ENCODE data around the gene FANCB. TPM values are rescaled to one million over a fixed set of nuclear protein-coding genes. Genes with fewer than 3 reads are reported as not detected.
A peak's percentile ranks its signal among the peaks of the same experiment; 100 is the strongest.

Gene FANCB
- total RNA-seq, 2 experiments from 2014 or later = 14.7 to 15.4 TPM

- intact Hi-C loops (cut with DNase I, micrococcal nuclease) = no loop called here
- H3K4me1 Mint-ChIP-seq = peaks cover 34% of the 10 kb centered on the region
Observed at GRCh38 chrX:14886252-14886651, 13.4 kb upstream of the FANCB start.

GRCh38 chrX:14884714-14885113 is 11.8 kb upstream of the FANCB start:
- H3K27ac Mint-ChIP-seq = no peak overlapping the region

More at GRCh38 chrX:14886252-14886651, 13.4 kb upstream of the FANCB start:
- peaks cover 5% of the 10 kb centered on the region for H3K36me3 Mint-ChIP-seq (ENCODE audit: low read depth)
- DNase-seq (no peak), ATAC-seq (no peak)
- CTCF ChIA-PET = interaction anchor here (1.2 kb wide), 1 partner anchor 12 kb away, joined by 5 read pairs; no protein-coding TSS in a partner anchor
- no peak overlapping the region for H3K4me3 Mint-ChIP-seq
- H3K27me3 Mint-ChIP-seq = no peaks in the 10 kb centered on the region
- no peaks in the 10 kb centered on the region for H3K9me3 Mint-ChIP-seq (ENCODE audit: low read depth)
- POLR2A ChIA-PET = no interaction called here
- no peak overlapping the region for H3K27ac Mint-ChIP-seq

GRCh38 chrX:14883826-14884225 is 11.0 kb upstream of the FANCB start:
- ChIA-PET POLR2A (no interaction called here), CTCF (no interaction called here)
- Mint-ChIP-seq H3K27ac (peak overlapping the region; percentile 93), H3K36me3 (ENCODE audit: low read depth) (peaks cover 3% of the 10 kb centered on the region), H3K4me1 (peaks cover 48% of the 10 kb centered on the region), H3K27me3 (no peaks in the 10 kb centered on the region), H3K4me3 (peak overlapping the region; percentile 35), H3K9me3 (ENCODE audit: low read depth) (no peaks in the 10 kb centered on the region)
- intact Hi-C loops (cut with DNase I, micrococcal nuclease) = loop anchor here (5.0 kb wide), 3 partner anchors 87 to 318 kb away; no protein-coding TSS in a partner anchor
- ATAC-seq (peak; percentile 57), DNase-seq (no peak)

More at GRCh38 chrX:14884714-14885113, 11.8 kb upstream of the FANCB start:
- intact Hi-C loops (cut with DNase I, micrococcal nuclease) = loop anchor here (5.0 kb wide), 3 partner anchors 87 to 318 kb away; no protein-coding TSS in a partner anchor
- Mint-ChIP-seq H3K4me3 (no peak overlapping the region), H3K9me3 (ENCODE audit: low read depth) (no peaks in the 10 kb centered on the region), H3K27me3 (no peaks in the 10 kb centered on the region), H3K36me3 (ENCODE audit: low read depth) (peaks cover 3% of the 10 kb centered on the region), H3K4me1 (peaks cover 41% of the 10 kb centered on the region)
- ATAC-seq (no peak), DNase-seq (no peak)
- ChIA-PET CTCF (no interaction called here), POLR2A (no interaction called here)

DNA sequence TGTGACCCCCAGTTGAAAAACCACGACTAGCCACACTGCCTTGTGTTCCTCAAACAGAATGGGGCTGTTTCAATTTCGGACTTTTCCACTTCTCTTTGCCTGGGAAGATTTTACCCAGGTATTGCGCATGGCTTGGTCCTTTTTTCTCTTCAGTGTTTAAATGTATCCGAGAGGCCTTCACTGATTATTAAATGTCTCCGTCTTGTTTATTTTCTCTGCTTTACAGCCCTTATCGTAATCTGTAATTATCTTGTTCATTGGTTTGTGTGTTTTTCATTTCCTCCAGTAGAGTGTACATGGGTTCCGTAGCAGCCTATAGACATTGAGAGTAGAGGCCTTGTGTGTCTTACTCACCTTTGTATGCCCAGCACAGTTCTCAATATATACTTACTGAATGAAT is 2.8 kb upstream of the FANCB start:
- H3K27ac Mint-ChIP-seq = no peak overlapping the region
- intact Hi-C loops (cut with DNase I, micrococcal nuclease) = loop anchor here (10.0 kb wide), 4 partner anchors 279 to 1909 kb away; partner anchors contain the start of genes AP1S2 (in 1 of the 2), PIGA (in 1 of the 2) and TXLNG (in 1 of the 2)
- DNase-seq = no peak
- H3K27me3 Mint-ChIP-seq = no peaks in the 10 kb centered on the region
- no peak for ATAC-seq
- no peak overlapping the region for H3K4me3 Mint-ChIP-seq
- peaks cover 30% of the 10 kb centered on the region for H3K4me1 Mint-ChIP-seq
- no peaks in the 10 kb centered on the region for H3K9me3 Mint-ChIP-seq (ENCODE audit: low read depth)
- CTCF ChIA-PET = no interaction called here
- POLR2A ChIA-PET = no interaction called here
- H3K36me3 Mint-ChIP-seq (ENCODE audit: low read depth) = peaks cover 9% of the 10 kb centered on the region

- no peaks in the 10 kb centered on the region for H3K9me3 Mint-ChIP-seq (ENCODE audit: low read depth)
- ATAC-seq (no peak), DNase-seq (no peak)
- peaks cover 9% of the 10 kb centered on the region for H3K36me3 Mint-ChIP-seq (ENCODE audit: low read depth)
- H3K27me3 Mint-ChIP-seq = no peaks in the 10 kb centered on the region
- peak overlapping the region; percentile 76 for H3K27ac Mint-ChIP-seq
- intact Hi-C loops (cut with DNase I, micrococcal nuclease) = loop anchor here (1.0 to 10.0 kb wide), 10 partner anchors 74 to 1994 kb away; partner anchors contain the start of genes PIGA (in 2 of the 2), AP1S2 (in 1 of the 2), GEMIN8 (in 1 of the 2) and TCEANC (in 1 of the 2)
- H3K4me3 Mint-ChIP-seq = peak overlapping the region; percentile 78
- POLR2A ChIA-PET = interaction anchor here (0.5 to 0.6 kb wide), 2 partner anchors 12 to 59 kb away, joined by 3 read pairs; no protein-coding TSS in a partner anchor
- peaks cover 21% of the 10 kb centered on the region for H3K4me1 Mint-ChIP-seq
- CTCF ChIA-PET = no interaction called here
Observed at GRCh38 chrX:14873676-14874049, 794 bp upstream of the FANCB start.

DNA sequence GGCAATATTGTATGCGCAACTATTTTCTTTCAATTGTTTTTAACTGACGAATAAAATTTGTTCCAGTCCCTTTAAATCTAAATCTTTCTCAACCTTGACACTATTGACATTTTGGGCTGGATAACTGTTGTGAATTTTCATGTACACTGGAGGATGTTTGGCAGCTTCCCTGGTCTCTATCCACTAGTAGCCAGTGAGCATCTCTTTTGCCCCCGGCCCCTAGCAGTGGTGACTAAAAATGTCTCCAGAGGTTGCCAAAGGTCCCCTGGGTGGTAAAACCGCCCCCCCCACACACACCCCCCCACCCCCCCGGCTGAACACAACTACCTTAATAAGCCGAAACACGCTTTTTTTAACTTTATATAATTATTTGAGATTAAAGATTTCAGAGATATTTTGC is 514 bp downstream of the FANCB start:
- intact Hi-C loops (cut with DNase I, micrococcal nuclease) = loop anchor here (2.0 to 10.0 kb wide), 7 partner anchors 282 to 1995 kb away; partner anchors contain the start of genes PIGA (in 2 of the 2), AP1S2 (in 1 of the 2), TCEANC (in 1 of the 2) and TXLNG (in 1 of the 2)
- Mint-ChIP-seq H3K27me3 (no peaks in the 10 kb centered on the region), H3K9me3 (ENCODE audit: low read depth) (no peaks in the 10 kb centered on the region), H3K4me1 (peaks cover 16% of the 10 kb centered on the region), H3K36me3 (ENCODE audit: low read depth) (peaks cover 17% of the 10 kb centered on the region), H3K27ac (peak overlapping the region; percentile 75), H3K4me3 (peak overlapping the region; percentile 78)
- POLR2A ChIA-PET = no interaction called here
- CTCF ChIA-PET = no interaction called here
- DNase-seq = peak; percentile 31
- ATAC-seq = no peak

- ATAC-seq (no peak), DNase-seq (no peak)
- Mint-ChIP-seq H3K36me3 (ENCODE audit: low read depth) (peaks cover 19% of the 10 kb centered on the region), H3K4me1 (peaks cover 14% of the 10 kb centered on the region), H3K9me3 (ENCODE audit: low read depth) (no peaks in the 10 kb centered on the region), H3K4me3 (peak overlapping the region; percentile 78), H3K27ac (no peak overlapping the region), H3K27me3 (no peaks in the 10 kb centered on the region)
- ChIA-PET POLR2A (interaction anchor here (0.6 kb wide), 1 partner anchor 602 kb away, joined by 4 read pairs; no protein-coding TSS in a partner anchor), CTCF (no interaction called here)
- intact Hi-C loops (cut with DNase I, micrococcal nuclease) = loop anchor here (2.0 to 10.0 kb wide), 7 partner anchors 283 to 1996 kb away; partner anchors contain the start of genes PIGA (in 2 of the 2), AP1S2 (in 1 of the 2), TCEANC (in 1 of the 2) and TXLNG (in 1 of the 2)
Observed at GRCh38 chrX:14871767-14872166, 1.1 kb downstream of the FANCB start.

DNA sequence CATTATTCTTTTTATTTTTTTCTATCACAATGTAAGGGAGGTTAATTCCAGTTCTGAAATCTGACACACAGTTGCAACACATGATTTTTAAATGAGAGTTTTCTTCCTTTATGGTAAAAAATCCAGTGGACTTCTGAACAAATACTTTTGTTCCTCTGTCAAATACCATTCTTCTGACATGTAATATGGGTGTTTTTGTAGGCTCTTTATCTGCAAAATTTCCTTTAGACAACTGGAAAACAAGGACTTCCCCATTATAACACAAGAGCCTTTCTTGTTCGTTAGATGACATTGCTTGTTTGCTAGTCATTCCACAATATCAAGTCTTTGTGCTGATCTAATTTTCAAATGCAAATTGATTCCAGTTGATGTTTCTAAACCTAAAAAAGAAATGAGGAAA is 7.7 kb downstream of the FANCB start:
- H3K4me3 Mint-ChIP-seq = no peak overlapping the region
- H3K27ac Mint-ChIP-seq = no peak overlapping the region
- no peak for DNase-seq
- peaks cover 28% of the 10 kb centered on the region for H3K36me3 Mint-ChIP-seq (ENCODE audit: low read depth)
- POLR2A ChIA-PET = no interaction called here
- H3K4me1 Mint-ChIP-seq = peaks cover 3% of the 10 kb centered on the region
- H3K27me3 Mint-ChIP-seq = no peaks in the 10 kb centered on the region
- intact Hi-C loops (cut with DNase I, micrococcal nuclease) = no loop called here
- CTCF ChIA-PET = no interaction called here
- ATAC-seq = no peak
- no peaks in the 10 kb centered on the region for H3K9me3 Mint-ChIP-seq (ENCODE audit: low read depth)

GRCh38 chrX:14864631-14865030 is 8.2 kb downstream of the FANCB start:
- Mint-ChIP-seq H3K36me3 (ENCODE audit: low read depth) (peaks cover 28% of the 10 kb centered on the region), H3K27me3 (no peaks in the 10 kb centered on the region), H3K9me3 (ENCODE audit: low read depth) (no peaks in the 10 kb centered on the region), H3K4me3 (no peak overlapping the region), H3K27ac (no peak overlapping the region), H3K4me1 (peaks cover 2% of the 10 kb centered on the region)
- CTCF ChIA-PET = no interaction called here
- POLR2A ChIA-PET = no interaction called here
- DNase-seq (no peak), ATAC-seq (no peak)
- intact Hi-C loops (cut with DNase I, micrococcal nuclease) = no loop called here

DNA sequence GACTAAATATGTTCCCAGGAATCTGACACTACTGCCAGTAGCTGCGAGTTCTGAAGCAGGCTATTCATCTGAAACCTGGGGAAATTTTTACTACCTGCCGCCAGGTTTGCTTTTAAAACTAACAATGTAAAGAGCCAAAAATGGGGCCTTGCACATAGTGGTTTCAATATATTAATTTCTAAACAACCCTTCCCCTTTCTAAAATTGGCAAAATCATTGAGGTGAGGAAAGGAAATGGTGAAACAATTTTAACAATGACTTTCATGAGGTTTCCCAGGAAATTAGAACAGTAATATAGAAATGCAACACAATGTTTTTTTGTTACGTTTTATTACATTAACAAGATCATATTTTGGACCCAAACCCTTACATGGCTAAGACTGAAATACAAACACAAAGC is 21.3 kb downstream of the FANCB start:
- POLR2A ChIA-PET = no interaction called here
- DNase-seq (no peak), ATAC-seq (no peak)
- Mint-ChIP-seq H3K27me3 (no peaks in the 10 kb centered on the region), H3K27ac (no peak overlapping the region), H3K4me3 (no peak overlapping the region), H3K9me3 (ENCODE audit: low read depth) (no peaks in the 10 kb centered on the region), H3K36me3 (ENCODE audit: low read depth) (peaks cover 13% of the 10 kb centered on the region), H3K4me1 (no peaks in the 10 kb centered on the region)
- intact Hi-C loops (cut with DNase I, micrococcal nuclease) = no loop called here
- CTCF ChIA-PET = interaction anchor here (1.5 kb wide), 1 partner anchor 8 kb away, joined by 3 read pairs; no protein-coding TSS in a partner anchor

- ChIA-PET CTCF (no interaction called here), POLR2A (no interaction called here)
- Mint-ChIP-seq H3K27me3 (no peaks in the 10 kb centered on the region), H3K4me3 (no peak overlapping the region), H3K9me3 (ENCODE audit: low read depth) (no peaks in the 10 kb centered on the region), H3K27ac (no peak overlapping the region), H3K4me1 (no peaks in the 10 kb centered on the region), H3K36me3 (ENCODE audit: low read depth) (peaks cover 20% of the 10 kb centered on the region)
- DNase-seq = no peak
- no peak for ATAC-seq
- intact Hi-C loops (cut with DNase I, micrococcal nuclease) = no loop called here
Observed at GRCh38 chrX:14843666-14844065, 29.2 kb downstream of the FANCB start.

- Mint-ChIP-seq H3K27ac (no peak overlapping the region), H3K36me3 (ENCODE audit: low read depth) (peaks cover 33% of the 10 kb centered on the region), H3K27me3 (no peaks in the 10 kb centered on the region), H3K4me1 (no peaks in the 10 kb centered on the region), H3K9me3 (ENCODE audit: low read depth) (no peaks in the 10 kb centered on the region), H3K4me3 (no peak overlapping the region)
- DNase-seq (no peak), ATAC-seq (no peak)
- ChIA-PET CTCF (no interaction called here), POLR2A (no interaction called here)
- intact Hi-C loops (cut with DNase I, micrococcal nuclease) = no loop called here
Observed at GRCh38 chrX:14837155-14837554, 35.7 kb downstream of the FANCB start.
